MCF 10A (cell line): Measurements from ENCODE around the gene KRT34. TPM values are rescaled to one million over a fixed set of nuclear protein-coding genes. Genes with fewer than 3 reads are reported as not detected.

ENCODE experiments used
- BruUV-seq: library from RNA; stranded (reverse); fragments of 400-500 nt; replicated peaks from 2 replicates; lab custom pipeline; 2021; lab: Mats Ljungman, UMichigan
- CTCF ChIA-PET: fragments of 300-600 bp; sonication (Branson Sonifier 250); formaldehyde crosslinking; extraction: SDS; loops from one replicate; lab custom pipeline; 2021; ENCODE audit warnings: antibody characterized with exemption, inconsistent platforms; lab: Yijun Ruan, JAX
- POLR2A ChIA-PET: fragments of 300-600, 350-650 bp; sonication (Branson Sonifier 250); formaldehyde crosslinking; extraction: SDS; loops from one replicate; lab custom pipeline; 2020; ENCODE audit warnings: antibody characterized with exemption, inconsistent platforms; lab: Yijun Ruan, JAX
- DNase-seq: peaks from one replicate; pipeline ENCODE4 v3.0.0-alpha.2; 2018; ENCODE audit not compliant: unreplicated experiment
- H3K27ac Mint-ChIP-seq: one replicate; pipeline ENCODE4 v1.8.0; 2022; ENCODE audit warnings: mild to moderate bottlenecking, low read depth, mixed read lengths; ENCODE audit not compliant: unreplicated experiment
- H3K27me3 Mint-ChIP-seq: one replicate; pipeline ENCODE4 v1.8.0; 2022; ENCODE audit warnings: mixed read lengths; ENCODE audit not compliant: insufficient read depth, unreplicated experiment
- H3K36me3 Mint-ChIP-seq: one replicate; pipeline ENCODE4 v1.8.0; 2022; ENCODE audit warnings: mild to moderate bottlenecking, moderate library complexity, mixed read lengths; ENCODE audit not compliant: insufficient read depth, unreplicated experiment
- H3K4me1 Mint-ChIP-seq: one replicate; pipeline ENCODE4 v1.8.0; 2022; ENCODE audit warnings: mixed read lengths; ENCODE audit not compliant: insufficient read depth, unreplicated experiment
- H3K4me3 Mint-ChIP-seq: one replicate; pipeline ENCODE4 v1.8.0; 2022; ENCODE audit warnings: mild to moderate bottlenecking, moderate library complexity, mixed read lengths; ENCODE audit not compliant: unreplicated experiment
- H3K9me3 Mint-ChIP-seq: one replicate; pipeline ENCODE4 v1.8.0; 2022; ENCODE audit warnings: mixed read lengths; ENCODE audit not compliant: unreplicated experiment
- CTCF ChIP-seq: fragments of 200-600 bp; IDR thresholded peaks from one replicate; pipeline ENCODE4 v1.8.0; 2022; ENCODE audit warnings: antibody characterized with exemption, mild to moderate bottlenecking; ENCODE audit not compliant: unreplicated experiment
- intact Hi-C: fragments of 100-400 bp; cut with micrococcal nuclease; formaldehyde crosslinking; loops from 2 replicates; pipeline ENCODE4 v1.14.1; 2022
- total RNA-seq: library from RNA; stranded (reverse); gene quantifications from 2 replicates; pipeline ENCODE4 v1.2.3, GENCODE V29; 2022

KRT34 gene
- total RNA-seq, 1 experiment from 2014 or later: 0.40 TPM

DNA sequence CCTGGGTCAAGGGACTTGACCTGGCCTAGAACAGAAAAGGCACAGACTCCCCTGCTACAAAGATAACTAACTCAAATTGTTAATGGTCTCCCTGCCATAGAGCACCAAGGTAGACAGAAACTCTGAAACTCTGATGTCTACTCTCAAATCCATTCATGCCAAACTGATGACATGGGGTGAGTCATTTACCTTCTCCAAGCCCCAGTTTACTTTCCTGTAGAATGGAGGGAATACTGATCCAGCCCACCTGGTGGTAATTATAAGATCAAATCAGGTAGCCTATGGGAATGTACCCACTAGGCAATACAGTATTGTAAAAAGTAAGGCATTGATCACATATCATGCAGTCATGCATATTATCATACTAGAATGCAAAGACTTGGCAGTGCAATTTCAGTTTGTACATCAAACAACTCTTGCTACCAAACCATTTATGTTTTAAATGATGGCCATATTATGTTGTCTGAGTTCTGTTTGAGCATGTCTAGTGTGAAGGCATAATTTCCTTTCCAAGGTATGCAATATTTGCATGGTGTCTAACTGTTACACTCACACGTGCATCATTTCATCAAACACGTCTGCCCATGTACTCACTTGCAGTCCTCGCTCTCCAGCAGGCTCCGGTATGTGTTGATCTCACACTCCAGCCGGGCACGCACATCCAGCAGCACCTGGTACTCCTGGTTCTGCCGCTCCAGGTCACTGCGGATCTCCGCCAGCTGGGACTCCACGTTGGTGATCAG is 12.3 kb upstream of the KRT34 start:
- POLR2A ChIA-PET: no interaction called here
- H3K4me1 Mint-ChIP-seq: no peaks in the 10 kb centered on the region
- H3K27ac Mint-ChIP-seq: no peak overlapping the region

GRCh38 chr17:41393826-41394225 is 11.7 kb upstream of the KRT34 start:
- intact Hi-C loops: no loop called here
- CTCF ChIA-PET: no interaction called here
- no TSS peak for BruUV-seq

More for the DNA sequence above, 12.3 kb upstream of the KRT34 start:
- H3K27me3 Mint-ChIP-seq: peaks cover 7% of the 10 kb centered on the region
- TF ChIP-seq CTCF: no peak
- CTCF ChIA-PET: no interaction called here
- BruUV-seq: no TSS peak
- H3K9me3 Mint-ChIP-seq: no peaks in the 10 kb centered on the region
- peaks cover 5% of the 10 kb centered on the region for H3K36me3 Mint-ChIP-seq
- no peak for DNase-seq
- H3K4me3 Mint-ChIP-seq: no peak overlapping the region
- intact Hi-C loops: no loop called here

GRCh38 chr17:41393294-41393693 is 11.2 kb upstream of the KRT34 start:
- peaks cover 5% of the 10 kb centered on the region for H3K36me3 Mint-ChIP-seq
- H3K4me3 Mint-ChIP-seq: no peak overlapping the region
- H3K27me3 Mint-ChIP-seq: no peaks in the 10 kb centered on the region
- BruUV-seq: no TSS peak
- ChIA-PET POLR2A (interaction anchor here (0.6 to 0.8 kb wide), 2 partner anchors 10 to 54 kb away, joined by 3 read pairs; no protein-coding TSS in a partner anchor), CTCF (interaction anchor here (0.6 kb wide), 1 partner anchor 64 kb away, joined by 3 read pairs; no protein-coding TSS in a partner anchor)
- no peak for TF ChIP-seq CTCF
- no peak overlapping the region for H3K27ac Mint-ChIP-seq
- H3K4me1 Mint-ChIP-seq: no peaks in the 10 kb centered on the region
- intact Hi-C loops: no loop called here
- H3K9me3 Mint-ChIP-seq: no peaks in the 10 kb centered on the region
- DNase-seq: no peak

More at GRCh38 chr17:41393826-41394225, 11.7 kb upstream of the KRT34 start:
- H3K4me1 Mint-ChIP-seq: no peaks in the 10 kb centered on the region
- H3K27me3 Mint-ChIP-seq: peaks cover under 1% of the 10 kb centered on the region
- peaks cover 5% of the 10 kb centered on the region for H3K36me3 Mint-ChIP-seq
- no peak for TF ChIP-seq CTCF
- H3K27ac Mint-ChIP-seq: no peak overlapping the region
- no peak for DNase-seq
- POLR2A ChIA-PET: no interaction called here
- H3K4me3 Mint-ChIP-seq: no peak overlapping the region
- H3K9me3 Mint-ChIP-seq: no peaks in the 10 kb centered on the region

DNA sequence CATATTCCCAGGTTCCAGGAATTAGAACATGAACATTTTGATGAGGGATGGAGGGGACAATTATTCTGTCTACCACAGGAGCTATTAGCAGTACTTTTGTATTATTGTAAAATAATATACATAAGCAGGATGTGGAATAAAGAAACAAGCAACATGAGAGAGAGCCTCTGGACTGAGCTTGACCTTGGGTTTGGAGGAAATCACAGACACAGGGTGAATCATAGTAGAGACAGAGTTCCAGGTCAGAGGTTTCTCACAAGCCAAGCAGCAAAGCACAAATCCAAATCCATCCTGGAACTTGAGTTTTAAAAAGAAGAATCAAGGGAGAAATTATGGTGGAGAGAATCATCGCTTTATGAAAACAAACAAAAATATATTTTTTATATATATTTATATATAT is 10.2 kb upstream of the KRT34 start:
- POLR2A ChIA-PET: no interaction called here
- Mint-ChIP-seq H3K36me3 (peaks cover 5% of the 10 kb centered on the region), H3K27ac (no peak overlapping the region), H3K4me1 (no peaks in the 10 kb centered on the region), H3K9me3 (no peaks in the 10 kb centered on the region), H3K27me3 (no peaks in the 10 kb centered on the region), H3K4me3 (no peak overlapping the region)
- BruUV-seq: no TSS peak
- no peak for TF ChIP-seq CTCF
- intact Hi-C loops: no loop called here
- CTCF ChIA-PET: interaction anchor here (0.9 kb wide), 1 partner anchor 26 kb away, joined by 3 read pairs; no protein-coding TSS in a partner anchor
- DNase-seq: no peak
